A673 (cell line): ENCODE results near the gene TBC1D22A.

Experiments used
- EZH2 ChIP-seq: fragments of 200-600 bp; sonication (generic); IDR thresholded peaks from 2 replicates; pipeline ENCODE4 v1.6.1; 2017; ENCODE audit warnings: borderline replicate concordance, low read depth, mild to moderate bottlenecking, mixed read lengths, antibody characterized with exemption, low read length; ENCODE audit not compliant: poor library complexity, severe bottlenecking
- TF ChIP-seq, protein P1 (sequence below): fragments of 300-800, 200-600 bp; sonication (generic); conservative IDR thresholded peaks from 2 replicates; pipeline ENCODE4 v1.5.1; 2017; ENCODE audit warnings: low read depth, mild to moderate bottlenecking, antibody characterized with exemption, low read length, moderate library complexity, mixed read lengths

DNA sequence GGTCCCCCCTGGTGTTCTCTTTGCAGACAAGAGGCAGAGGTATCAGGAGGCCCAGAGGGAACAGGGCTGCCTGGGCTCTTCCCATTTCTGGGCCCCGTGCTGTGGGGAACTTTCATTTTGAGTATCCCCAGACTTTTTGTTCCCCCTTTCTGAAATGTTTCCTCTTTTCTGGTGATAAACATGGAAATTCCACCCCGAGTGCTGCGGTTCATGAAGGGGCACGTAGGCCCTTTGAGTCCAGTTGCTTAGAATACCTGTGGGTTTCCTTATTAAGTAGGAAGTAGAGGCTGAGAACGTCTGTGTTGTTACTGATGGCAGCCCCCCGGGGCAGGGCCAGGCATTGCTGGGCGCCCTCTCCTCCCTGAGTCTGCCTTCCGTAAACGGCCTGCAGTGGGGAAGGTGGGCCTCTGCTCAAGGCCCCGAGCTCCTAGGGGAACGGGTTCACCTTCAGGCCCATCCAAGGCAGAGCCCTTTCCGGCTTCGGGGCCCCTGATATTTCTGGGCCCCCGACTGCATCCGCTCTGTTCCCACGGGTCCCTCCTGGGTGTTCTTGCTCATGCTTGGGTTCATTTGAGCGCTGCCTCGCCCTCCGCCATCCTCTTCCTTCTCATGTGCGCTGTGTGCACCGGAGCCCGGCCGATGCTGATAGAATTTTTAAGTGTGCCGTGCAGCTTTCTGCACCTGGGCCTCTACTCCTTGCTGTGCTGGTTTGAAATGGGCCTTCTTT lies 12.0 kb downstream of the TBC1D22A start:
- TF ChIP-seq, protein P1, sequence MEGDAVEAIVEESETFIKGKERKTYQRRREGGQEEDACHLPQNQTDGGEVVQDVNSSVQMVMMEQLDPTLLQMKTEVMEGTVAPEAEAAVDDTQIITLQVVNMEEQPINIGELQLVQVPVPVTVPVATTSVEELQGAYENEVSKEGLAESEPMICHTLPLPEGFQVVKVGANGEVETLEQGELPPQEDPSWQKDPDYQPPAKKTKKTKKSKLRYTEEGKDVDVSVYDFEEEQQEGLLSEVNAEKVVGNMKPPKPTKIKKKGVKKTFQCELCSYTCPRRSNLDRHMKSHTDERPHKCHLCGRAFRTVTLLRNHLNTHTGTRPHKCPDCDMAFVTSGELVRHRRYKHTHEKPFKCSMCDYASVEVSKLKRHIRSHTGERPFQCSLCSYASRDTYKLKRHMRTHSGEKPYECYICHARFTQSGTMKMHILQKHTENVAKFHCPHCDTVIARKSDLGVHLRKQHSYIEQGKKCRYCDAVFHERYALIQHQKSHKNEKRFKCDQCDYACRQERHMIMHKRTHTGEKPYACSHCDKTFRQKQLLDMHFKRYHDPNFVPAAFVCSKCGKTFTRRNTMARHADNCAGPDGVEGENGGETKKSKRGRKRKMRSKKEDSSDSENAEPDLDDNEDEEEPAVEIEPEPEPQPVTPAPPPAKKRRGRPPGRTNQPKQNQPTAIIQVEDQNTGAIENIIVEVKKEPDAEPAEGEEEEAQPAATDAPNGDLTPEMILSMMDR = no peak
- no peak for TF ChIP-seq EZH2
